NCI-H128 (cell line): Measurements from ENCODE around the gene VSIG10L.

Experiments used
- DNase-seq: peaks from one replicate; lab custom pipeline; 2025; ENCODE audit not compliant: unreplicated experiment; lab: John Stamatoyannopoulos, UW

VSIG10L gene

GRCh38 chr19:51365965-51366388 lies 24.0 kb upstream of the VSIG10L start, which contains the start of gene ETFB:
Gene ETFB (minus strand): TSS chr19:51366388. CDS start chr19:51366326, 62 bp downstream.
- no peak for DNase-seq

GRCh38 chr19:51365211-51365964 lies 23.4 kb upstream of the VSIG10L start:
- DNase-seq = no peak

GRCh38 chr19:51364200-51365106 lies 22.5 kb upstream of the VSIG10L start:
- DNase-seq = no peak

GRCh38 chr19:51361239-51361638 lies 19.3 kb upstream of the VSIG10L start:
- DNase-seq = no peak

- no peak for DNase-seq
Measured at GRCh38 chr19:51359294-51359693, 17.4 kb upstream of the VSIG10L start.

- no peak for DNase-seq
Measured at GRCh38 chr19:51357952-51358351, 16.0 kb upstream of the VSIG10L start.

- DNase-seq = no peak
Measured at GRCh38 chr19:51356159-51356801, 14.3 kb upstream of the VSIG10L start.

- DNase-seq = no peak
Measured at GRCh38 chr19:51354742-51355148, 12.8 kb upstream of the VSIG10L start.

- DNase-seq = no peak
Measured at GRCh38 chr19:51354103-51354741, 12.3 kb upstream of the VSIG10L start.

GRCh38 chr19:51352783-51353360 lies 10.9 kb upstream of the VSIG10L start:
- DNase-seq = no peak

- DNase-seq = no peak
Measured at GRCh38 chr19:51351266-51351990, 9.5 kb upstream of the VSIG10L start.

GRCh38 chr19:51347209-51347928 lies 5.4 kb upstream of the VSIG10L start:
- DNase-seq = no peak

GRCh38 chr19:51346742-51347141 lies 4.8 kb upstream of the VSIG10L start:
- no peak for DNase-seq

GRCh38 chr19:51345076-51345620 lies 3.2 kb upstream of the VSIG10L start:
- no peak for DNase-seq

- DNase-seq = no peak
Measured at GRCh38 chr19:51342631-51343569, 961 bp upstream of the VSIG10L start.

- DNase-seq = no peak
Measured at GRCh38 chr19:51341066-51341465, 873 bp downstream of the VSIG10L start.

GRCh38 chr19:51339687-51340656 lies 2.0 kb downstream of the VSIG10L start:
- DNase-seq = no peak
